Activated CD8-positive, alpha-beta memory T cell treated with anti-CD3 and anti-CD28 coated beads, Interleukin-2, amount 50 U/mL, for 4 hours (primary cell): ENCODE results near the gene DDO.
"Not testable (repeated sequence)": the region's sequence is repeated elsewhere in the genome, so short reads cannot be mapped to it uniquely, and the experiment has no call there.

Experiments
- DNase-seq: peaks from one replicate; pipeline ENCODE4 v3.0.0-alpha.2; 2020

DDO gene

GRCh38 chr6:110415086-110415916 is at the start of gene DDO:
Gene DDO (minus strand): TSS chr6:110415575. CDS start chr6:110413462, 2,113 bp downstream.
- DNase-seq, result no peak

- DNase-seq, result no peak
Measured at GRCh38 chr6:110462884-110463481, 47.6 kb upstream of the DDO start.

- DNase-seq, result no peak
Measured at GRCh38 chr6:110461376-110461775, 46.0 kb upstream of the DDO start.

- no peak for DNase-seq
Measured at GRCh38 chr6:110459137-110459536, 43.8 kb upstream of the DDO start.

GRCh38 chr6:110458476-110458875 is 43.1 kb upstream of the DDO start:
- DNase-seq, result no peak

- DNase-seq, result not testable (repeated sequence)
Measured at GRCh38 chr6:110457567-110458175, 42.3 kb upstream of the DDO start.

GRCh38 chr6:110456694-110457093 is 41.3 kb upstream of the DDO start:
- DNase-seq, result no peak

GRCh38 chr6:110449541-110449895 is 34.1 kb upstream of the DDO start:
- no peak for DNase-seq

- no peak for DNase-seq
Measured at GRCh38 chr6:110448846-110449540, 33.6 kb upstream of the DDO start.

- DNase-seq, result no peak
Measured at GRCh38 chr6:110447761-110448160, 32.4 kb upstream of the DDO start.

GRCh38 chr6:110446405-110446804 is 31.0 kb upstream of the DDO start:
- no peak for DNase-seq

- DNase-seq, result no peak
Measured at GRCh38 chr6:110440026-110440425, 24.7 kb upstream of the DDO start.

GRCh38 chr6:110439356-110439755 is 24.0 kb upstream of the DDO start:
- DNase-seq, result no peak

- no peak for DNase-seq
Measured at GRCh38 chr6:110434961-110435602, 19.7 kb upstream of the DDO start.

GRCh38 chr6:110432285-110432900 is 17.0 kb upstream of the DDO start:
- no peak for DNase-seq

GRCh38 chr6:110430741-110431140 is 15.4 kb upstream of the DDO start:
- no peak for DNase-seq

- DNase-seq, result no peak
Measured at GRCh38 chr6:110430236-110430635, 14.9 kb upstream of the DDO start.

- DNase-seq, result no peak
Measured at GRCh38 chr6:110428153-110428552, 12.8 kb upstream of the DDO start.

- no peak for DNase-seq
Measured at GRCh38 chr6:110425816-110426215, 10.4 kb upstream of the DDO start.

GRCh38 chr6:110422444-110422822 is 7.1 kb upstream of the DDO start:
- no peak for DNase-seq

- no peak for DNase-seq
Measured at GRCh38 chr6:110421749-110422443, 6.5 kb upstream of the DDO start.
